K562 (cell line): ENCODE results near the gene TMEM86B. TPM values are rescaled to one million over a fixed set of nuclear protein-coding genes. Genes with fewer than 3 reads are reported as not detected.

Experiments
- ARNT ChIP-seq, 2 experiments: fragments of 450-650 bp; IDR thresholded peaks; 2 replicates each; pipeline ENCODE4 v1.6.1; 2016; ENCODE audit warnings: mild to moderate bottlenecking in 1 of 2
- ASH1L ChIP-seq: fragments of 450-650 bp; IDR thresholded peaks from 2 replicates; pipeline ENCODE4 v1.6.1; 2018; ENCODE audit warnings: borderline replicate concordance, mild to moderate bottlenecking, low read depth; ENCODE audit not compliant: partially characterized antibody
- BMI1 ChIP-seq: fragments of 150-350 bp; IDR thresholded peaks from 2 replicates; pipeline ENCODE4 v1.6.1; 2014; ENCODE audit warnings: low read length
- BRF2 ChIP-seq: IDR thresholded peaks from 3 replicates; pipeline ENCODE4 v1.6.1; 2011; ENCODE audit warnings: borderline replicate concordance, mild to moderate bottlenecking; ENCODE audit not compliant: insufficient read length, insufficient read depth
- CBX5 ChIP-seq: IDR thresholded peaks from 2 replicates; pipeline ENCODE4 v1.6.1; 2014; ENCODE audit warnings: low read depth, borderline replicate concordance
- DMBX1 ChIP-seq: fragments of 250-450 bp; sonication (Bioruptor Pico); IDR thresholded peaks from 2 replicates; pipeline ENCODE4 v1.8.0; 2022; ENCODE audit warnings: inconsistent platforms, mild to moderate bottlenecking, moderate library complexity, borderline replicate concordance
- EHMT2 ChIP-seq: fragments of 450-650 bp; IDR thresholded peaks from 2 replicates; pipeline ENCODE4 v1.6.1; 2018; ENCODE audit warnings: antibody characterized with exemption
- HDAC8 ChIP-seq: fragments of 450-650 bp; IDR thresholded peaks from 2 replicates; pipeline ENCODE4 v1.6.1; 2016; ENCODE audit warnings: mild to moderate bottlenecking, missing genetic modification characterization, moderate library complexity, missing compliant biosample characterization
- HNRNPUL1 ChIP-seq: fragments of 200-400 bp; formaldehyde crosslinking; IDR thresholded peaks from 2 replicates; pipeline ENCODE4 v1.6.1; 2017; ENCODE audit warnings: low read length
- MEF2D ChIP-seq: conservative IDR thresholded peaks from 2 replicates; pipeline ENCODE4 v1.6.1; 2016; ENCODE audit warnings: low read depth, missing genetic modification characterization, missing compliant biosample characterization
- MTA3 ChIP-seq: fragments of 450-650 bp; formaldehyde crosslinking; IDR thresholded peaks from 2 replicates; pipeline ENCODE4 v1.6.1; 2017; ENCODE audit warnings: mild to moderate bottlenecking, borderline replicate concordance
- NR3C1 ChIP-seq: sonication (generic); formaldehyde crosslinking; IDR thresholded peaks from 2 replicates; pipeline ENCODE4 v1.8.1; 2022; ENCODE audit warnings: missing genetic modification reagents
- POLR2AphosphoS2 ChIP-seq: IDR thresholded peaks from 2 replicates; pipeline ENCODE4 v1.6.1; 2012; ENCODE audit warnings: low read length, improper control_type of control experiment
- PTTG1 ChIP-seq: fragments of 450-650 bp; IDR thresholded peaks from 2 replicates; pipeline ENCODE4 v1.6.1; 2016; ENCODE audit warnings: low read depth, mild to moderate bottlenecking, missing genetic modification characterization, missing compliant biosample characterization
- RBM34 ChIP-seq: fragments of 200-400 bp; formaldehyde crosslinking; IDR thresholded peaks from 2 replicates; pipeline ENCODE4 v1.6.1; 2018; ENCODE audit warnings: low read length, borderline replicate concordance; ENCODE audit not compliant: insufficient read depth
- SIRT6 ChIP-seq: IDR thresholded peaks from one replicate; pipeline ENCODE4 v1.6.1; 2012; ENCODE audit warnings: low read depth, mild to moderate bottlenecking, control low read depth, inconsistent platforms, low read length, moderate library complexity
- SOX6 ChIP-seq: fragments of 450-650 bp; IDR thresholded peaks from 2 replicates; pipeline ENCODE4 v1.6.1; 2014; ENCODE audit warnings: mild to moderate bottlenecking
- TBL1XR1 ChIP-seq, 2 experiments: IDR thresholded peaks; 2 replicates each; pipeline ENCODE4 v1.6.1; 2012; ENCODE audit warnings: improper control_type of control experiment in 2 of 2, low read length in 2 of 2, mild to moderate bottlenecking in 1 of 2
- ZFP36 ChIP-seq: fragments of 150-350 bp; IDR thresholded peaks from 2 replicates; pipeline ENCODE4 v1.6.1; 2018; ENCODE audit warnings: low read length, low read depth; ENCODE audit not compliant: partially characterized antibody
- ZFX ChIP-seq: sonication (generic); formaldehyde crosslinking; IDR thresholded peaks from 2 replicates; pipeline ENCODE4 v1.8.0; 2022; ENCODE audit warnings: mild to moderate bottlenecking, missing genetic modification reagents, moderate library complexity
- ZNF146 ChIP-seq: IDR thresholded peaks from one replicate; pipeline ENCODE4 v1.6.1; 2018; ENCODE audit warnings: missing compliant biosample characterization; ENCODE audit not compliant: unreplicated experiment
- ZNF584 ChIP-seq: fragments of 200-800 bp; sonication (Bioruptor generic); IDR thresholded peaks from 2 replicates; pipeline ENCODE4 v1.6.1; 2016; ENCODE audit warnings: low read depth, mild to moderate bottlenecking, missing genetic modification characterization, missing compliant biosample characterization
- ZNF76 ChIP-seq: fragments of 250-450 bp; sonication (Bioruptor Pico); IDR thresholded peaks from 2 replicates; pipeline ENCODE4 v1.4.0; 2020; ENCODE audit warnings: mild to moderate bottlenecking, moderate library complexity, borderline replicate concordance
- ZZZ3 ChIP-seq: fragments of 450-650 bp; IDR thresholded peaks from 2 replicates; pipeline ENCODE4 v1.6.1; 2016; ENCODE audit warnings: antibody characterized with exemption, mild to moderate bottlenecking, moderate library complexity
- polyA plus RNA-seq, 8 experiments: library from polyadenylated mRNA; depleted of rRNA in 4 of 8; stranded (reverse) in 5 of 8; unstranded in 3 of 8; fragments of >200 nt; fragmentation: Nextera tagmentation in 2 of 8; fragmentation: Illumina TruSeq in 1 of 8; extraction: Ambion mirVana in 2 of 8; extraction: Trizol in 1 of 8; gene quantifications; 2 replicates each; pipeline versions ENCODE4 v1.2.1 to v1.2.3, GENCODE V29; 2011 to 2014; ENCODE audit warnings: inconsistent platforms in 1 of 8, missing spikeins in 1 of 8
- total RNA-seq, 7 experiments: library from RNA; depleted of rRNA in 6 of 7; stranded (reverse); fragments of >200 nt in 6 of 7; fragmentation: Illumina TruSeq in 2 of 7; extraction: Trizol in 2 of 7; gene quantifications; 2 replicates each; pipeline versions ENCODE4 v1.2.1 to v1.2.3, GENCODE V29; 2011 to 2021; ENCODE audit warnings: low replicate concordance in 1 of 7
- TF ChIP-seq, protein P1 (sequence below): fragments of 450-650 bp; IDR thresholded peaks from 2 replicates; pipeline ENCODE4 v1.6.1; 2017; ENCODE audit warnings: mild to moderate bottlenecking, moderate library complexity
- TF ChIP-seq, protein P2 (sequence below): fragments of 200-400 bp; formaldehyde crosslinking; IDR thresholded peaks from 2 replicates; pipeline ENCODE4 v1.6.1; 2017; ENCODE audit warnings: mild to moderate bottlenecking, low read depth, low read length, moderate library complexity

Gene TMEM86B
- total and polyA plus RNA-seq, 9 of the 15 experiments (the other 6 are each of a cell fraction or from before 2014, with no cell fraction given), result 0.28 to 7.9 (median 2.1) TPM

DNA sequence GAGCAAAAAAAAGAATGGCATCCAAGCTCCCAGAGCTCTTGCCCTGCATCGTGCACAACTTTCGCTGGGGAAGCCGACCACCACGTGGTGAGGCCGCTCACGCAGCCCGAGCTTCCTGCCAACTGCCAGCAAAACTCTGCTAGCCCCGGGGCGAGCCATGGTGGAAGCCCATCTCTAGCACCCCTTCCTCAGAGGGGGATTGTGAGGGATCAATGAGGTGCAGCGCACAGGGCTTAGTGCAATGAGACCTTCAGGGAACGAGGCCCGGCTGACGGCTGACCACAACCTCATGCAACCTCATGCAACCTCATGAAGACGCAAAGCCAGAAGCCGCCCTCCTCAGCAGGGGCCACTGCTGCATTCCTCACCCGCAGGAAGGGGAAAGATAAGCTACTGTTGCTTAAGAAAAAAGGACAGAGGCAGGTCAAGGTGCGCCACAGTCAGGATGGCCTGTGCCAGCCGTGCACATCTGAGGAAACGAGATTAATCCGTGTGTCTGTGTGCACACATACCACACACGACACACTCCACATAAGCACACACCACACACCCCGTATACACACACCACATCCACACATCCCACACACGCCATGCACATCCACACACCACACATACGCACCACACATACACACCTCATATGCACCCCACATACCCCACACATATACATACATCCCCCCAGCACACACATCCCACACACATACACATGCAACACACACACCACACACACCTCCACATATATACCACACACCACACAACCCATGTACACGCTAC is 41.8 kb upstream of the TMEM86B start (continued):
- TF ChIP-seq BRF2 (no peak), MTA3 (no peak; the same call in 1 of the 2 replicates), ZNF76 (peak; percentile 69; the same call in 1 of the 2 replicates), ZFP36 (no peak), ZZZ3 (no peak), ARNT (IDR thresholded peaks at IDR 0.05) (no peak), ASH1L (no peak), NR3C1 (CRISPR knock-in tag) (no peak), TBL1XR1 (IDR thresholded peaks at IDR 0.05; ENCODE audit: low read length in 2 of 2) (no peak), SIRT6 (no peak), DMBX1 (CRISPR knock-in tag) (peak; percentile 90), MEF2D (tag) (no peak), PTTG1 (tag) (peak; percentile 60; the same call in 1 of the 2 replicates), ZNF146 (no peak), BMI1 (no peak), POLR2AphosphoS2 (no peak), CBX5 (no peak), RBM34 (no peak), ZNF584 (CRISPR knock-in tag) (peak; percentile 88), EHMT2 (0 out of 2 replicates have a peak, but pooled peaks have one; percentile 16), HNRNPUL1 (no peak), HDAC8 (tag) (no peak), ZFX (no peak), SOX6 (peak; percentile 62)
- TF ChIP-seq, protein P1, sequence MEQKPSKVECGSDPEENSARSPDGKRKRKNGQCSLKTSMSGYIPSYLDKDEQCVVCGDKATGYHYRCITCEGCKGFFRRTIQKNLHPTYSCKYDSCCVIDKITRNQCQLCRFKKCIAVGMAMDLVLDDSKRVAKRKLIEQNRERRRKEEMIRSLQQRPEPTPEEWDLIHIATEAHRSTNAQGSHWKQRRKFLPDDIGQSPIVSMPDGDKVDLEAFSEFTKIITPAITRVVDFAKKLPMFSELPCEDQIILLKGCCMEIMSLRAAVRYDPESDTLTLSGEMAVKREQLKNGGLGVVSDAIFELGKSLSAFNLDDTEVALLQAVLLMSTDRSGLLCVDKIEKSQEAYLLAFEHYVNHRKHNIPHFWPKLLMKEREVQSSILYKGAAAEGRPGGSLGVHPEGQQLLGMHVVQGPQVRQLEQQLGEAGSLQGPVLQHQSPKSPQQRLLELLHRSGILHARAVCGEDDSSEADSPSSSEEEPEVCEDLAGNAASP, result no peak
- TF ChIP-seq, protein P2, sequence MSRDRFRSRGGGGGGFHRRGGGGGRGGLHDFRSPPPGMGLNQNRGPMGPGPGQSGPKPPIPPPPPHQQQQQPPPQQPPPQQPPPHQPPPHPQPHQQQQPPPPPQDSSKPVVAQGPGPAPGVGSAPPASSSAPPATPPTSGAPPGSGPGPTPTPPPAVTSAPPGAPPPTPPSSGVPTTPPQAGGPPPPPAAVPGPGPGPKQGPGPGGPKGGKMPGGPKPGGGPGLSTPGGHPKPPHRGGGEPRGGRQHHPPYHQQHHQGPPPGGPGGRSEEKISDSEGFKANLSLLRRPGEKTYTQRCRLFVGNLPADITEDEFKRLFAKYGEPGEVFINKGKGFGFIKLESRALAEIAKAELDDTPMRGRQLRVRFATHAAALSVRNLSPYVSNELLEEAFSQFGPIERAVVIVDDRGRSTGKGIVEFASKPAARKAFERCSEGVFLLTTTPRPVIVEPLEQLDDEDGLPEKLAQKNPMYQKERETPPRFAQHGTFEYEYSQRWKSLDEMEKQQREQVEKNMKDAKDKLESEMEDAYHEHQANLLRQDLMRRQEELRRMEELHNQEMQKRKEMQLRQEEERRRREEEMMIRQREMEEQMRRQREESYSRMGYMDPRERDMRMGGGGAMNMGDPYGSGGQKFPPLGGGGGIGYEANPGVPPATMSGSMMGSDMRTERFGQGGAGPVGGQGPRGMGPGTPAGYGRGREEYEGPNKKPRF, result no peak
